Astrocyte of the hippocampus (primary cell): Measurements from ENCODE around the gene ABTB1.

Experiments used
- DNase-seq: peaks from one replicate; pipeline ENCODE4 v3.0.0; 2011; ENCODE audit warnings: low read depth, low spot score

Gene ABTB1

DNA sequence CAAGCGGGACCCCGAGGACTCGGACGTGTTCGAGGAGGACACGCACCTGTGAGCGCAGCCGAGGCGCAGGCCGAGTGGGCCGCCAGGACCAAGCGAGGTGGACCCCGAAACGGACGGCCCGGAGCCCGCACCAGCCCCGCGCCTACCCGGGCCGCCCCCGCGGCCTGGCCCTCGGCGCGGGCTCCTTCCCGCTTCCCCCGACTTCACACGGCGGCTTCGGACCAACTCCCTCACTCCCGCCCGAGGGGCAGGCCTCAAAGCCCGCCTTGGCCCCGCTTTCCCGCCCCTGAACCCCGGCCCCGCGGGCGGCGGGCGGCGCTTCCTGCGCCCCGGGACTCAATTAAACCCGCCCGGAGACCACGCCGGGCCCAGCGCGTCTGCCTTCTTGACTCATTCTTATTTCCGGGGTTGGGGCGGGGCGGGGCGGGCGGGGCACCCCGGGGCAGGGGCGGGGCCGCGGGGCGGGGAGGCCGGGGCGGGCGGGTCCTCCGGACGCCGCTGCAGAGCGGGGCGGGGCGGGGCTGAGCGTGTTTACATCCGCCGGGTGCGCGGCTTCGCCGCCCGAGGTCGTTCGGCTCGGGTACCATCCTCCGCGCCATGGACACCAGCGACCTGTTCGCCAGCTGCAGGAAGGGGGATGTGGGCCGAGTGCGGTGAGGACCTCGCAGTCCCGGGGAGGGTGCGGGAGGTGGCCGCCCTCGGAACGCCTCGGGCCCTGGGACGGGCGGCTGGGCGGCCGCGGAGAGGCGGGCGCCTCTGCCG is at the start of gene ABTB1:
ABTB1 (plus strand) TSS at position 524 of the 762 bp plus-strand sequence; CDS start at position 598, 74 bp downstream.
- DNase-seq = peak; percentile 89

DNA sequence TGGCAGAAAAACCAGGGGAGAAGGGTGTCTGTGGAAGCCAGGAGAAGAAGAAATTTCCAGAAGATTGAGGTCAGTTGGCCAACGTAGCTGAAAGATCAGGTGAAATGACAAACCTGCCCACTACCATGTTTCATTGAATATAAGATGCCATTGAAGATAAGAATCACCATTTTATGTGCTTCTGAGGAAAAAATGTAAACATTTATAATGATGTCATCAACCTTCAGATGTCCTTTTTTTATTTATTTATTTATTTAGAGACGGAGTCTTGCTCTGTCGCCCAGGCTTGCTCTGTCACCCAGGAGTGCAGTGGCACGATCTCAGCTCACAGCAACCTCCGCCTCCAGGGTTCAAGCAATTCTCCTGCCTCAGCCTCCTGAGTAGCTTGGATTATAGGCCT is 48.7 kb upstream of the ABTB1 start:
- no peak for DNase-seq

DNA sequence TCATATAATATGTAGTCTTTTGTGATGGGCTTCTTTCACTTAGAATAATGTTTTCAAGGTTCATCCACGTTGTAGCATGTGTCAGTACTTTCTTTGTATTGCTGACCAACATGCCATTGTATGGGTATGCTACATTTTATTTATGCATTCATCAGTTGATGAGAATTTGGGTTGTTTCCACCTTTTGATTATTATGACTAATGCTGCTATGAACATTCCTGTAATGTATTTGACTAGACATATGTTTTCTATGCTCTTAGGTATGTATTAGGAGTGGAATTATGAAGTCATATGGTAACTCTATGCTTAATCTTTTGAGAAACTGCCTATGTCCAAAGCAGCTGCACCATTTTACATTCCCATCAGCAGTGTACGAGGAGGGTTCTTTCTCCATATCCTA is 46.9 kb upstream of the ABTB1 start:
- no peak for DNase-seq

- no peak for DNase-seq
Measured at GRCh38 chr3:127628426-127628787, 44.3 kb upstream of the ABTB1 start.

DNA sequence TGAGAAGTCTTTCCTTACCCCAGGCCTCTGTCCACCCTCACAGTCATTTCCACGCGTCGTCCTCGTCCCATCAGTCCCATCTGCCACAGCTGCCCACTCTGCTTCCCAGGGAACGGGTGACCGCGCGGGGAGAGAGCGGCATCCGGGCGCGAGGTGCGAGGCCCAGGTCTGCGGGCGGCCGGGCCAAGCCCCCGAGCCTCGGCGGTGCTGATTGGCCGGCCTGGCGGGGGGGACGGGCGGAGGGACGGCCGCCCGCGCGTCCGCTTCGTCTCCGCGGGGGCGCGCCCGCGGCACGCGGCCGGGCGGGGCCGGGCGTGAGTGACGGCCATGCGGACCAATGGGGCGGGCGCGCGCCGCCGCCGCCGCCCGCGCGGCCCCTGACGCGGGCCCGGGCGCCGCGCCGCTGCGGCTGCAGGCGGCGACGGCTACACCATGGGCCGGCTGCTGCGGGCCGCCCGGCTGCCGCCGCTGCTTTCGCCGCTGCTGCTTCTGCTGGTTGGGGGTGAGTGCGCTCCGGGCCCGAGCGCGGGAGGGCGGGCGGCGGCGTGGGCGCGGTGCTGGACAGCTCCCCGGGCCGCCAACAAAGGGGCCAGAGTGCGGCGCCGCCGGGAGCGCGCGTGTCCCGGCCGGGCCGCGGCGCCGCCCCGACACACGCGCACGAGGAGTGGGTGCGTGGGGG is 43.8 kb upstream of the ABTB1 start, which contains the start of gene PODXL2:
PODXL2 (plus strand) TSS at position 398 of the 679 bp plus-strand sequence; CDS start at position 433, 35 bp downstream.
- peak; percentile 88 for DNase-seq

DNA sequence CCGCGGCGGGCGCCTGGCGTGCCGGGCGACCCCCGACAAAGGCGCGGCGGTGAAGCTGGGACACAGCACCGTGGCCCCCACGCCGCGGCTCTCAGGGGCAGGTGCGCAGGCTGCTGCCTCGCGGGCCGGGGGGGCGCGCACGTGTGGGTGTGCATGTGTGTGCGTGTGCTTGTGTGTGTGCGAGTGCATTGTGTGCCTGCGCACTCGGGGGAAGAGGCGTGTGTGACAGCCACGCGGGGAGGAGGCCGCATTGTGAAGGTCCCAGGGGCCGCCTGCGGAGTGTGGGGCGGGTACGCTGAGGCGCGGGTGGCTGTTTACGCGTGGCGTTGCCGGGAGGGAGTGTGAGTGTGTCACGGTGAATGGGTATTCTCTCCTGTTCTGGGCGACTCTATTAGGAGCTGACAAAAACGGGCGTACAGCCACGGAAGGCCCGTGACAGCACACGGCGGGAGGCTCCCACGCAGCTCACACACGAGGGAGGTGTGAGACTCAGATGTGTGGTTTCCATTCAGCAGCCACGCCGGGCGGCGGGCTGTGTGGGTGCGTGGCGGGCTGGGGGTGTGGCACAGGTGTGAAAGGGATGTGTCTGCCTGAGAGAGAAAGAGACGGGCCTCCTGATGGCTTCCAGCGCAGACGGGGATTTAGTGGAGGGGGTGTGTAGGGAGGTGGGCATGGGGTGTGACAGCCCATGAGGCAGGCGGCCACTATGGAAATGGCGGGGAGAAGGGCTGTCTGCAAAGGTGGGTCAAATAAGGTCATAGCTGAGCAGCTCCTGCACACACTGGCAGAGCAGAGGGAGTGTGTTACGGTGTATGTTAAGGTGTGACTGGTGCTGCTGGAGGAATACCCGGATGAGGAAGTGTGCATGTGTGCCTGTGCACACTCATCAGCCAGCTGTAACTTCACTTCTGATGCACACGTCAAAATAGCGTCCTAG is 43.0 kb upstream of the ABTB1 start:
- DNase-seq = no peak

GRCh38 chr3:127630811-127631714 is 41.7 kb upstream of the ABTB1 start:
- DNase-seq = no peak

GRCh38 chr3:127632035-127632820 is 40.5 kb upstream of the ABTB1 start:
- DNase-seq = no peak

DNA sequence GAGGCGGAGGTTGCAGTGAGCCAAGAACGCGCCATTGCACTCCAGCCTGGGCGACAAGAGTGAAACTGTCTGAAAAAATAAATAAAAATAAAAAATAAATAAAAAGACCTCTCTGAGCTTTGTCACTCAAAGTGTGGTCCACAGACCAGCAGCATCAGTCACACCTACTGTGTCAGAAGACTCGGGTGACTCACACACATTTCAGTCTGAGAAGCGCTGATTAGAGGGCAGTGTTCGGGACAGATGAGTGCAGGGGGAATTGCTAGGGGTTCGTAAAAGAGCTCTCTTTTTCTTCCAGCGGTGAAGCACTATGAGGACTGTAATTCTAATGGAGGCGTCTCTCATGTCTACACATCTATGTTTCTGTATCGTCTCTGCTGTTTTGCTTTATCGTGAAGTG is 38.1 kb upstream of the ABTB1 start:
- no peak for DNase-seq

GRCh38 chr3:127637546-127637945 is 35.2 kb upstream of the ABTB1 start:
- no peak for DNase-seq

GRCh38 chr3:127637971-127638370 is 34.8 kb upstream of the ABTB1 start:
- DNase-seq = no peak

DNA sequence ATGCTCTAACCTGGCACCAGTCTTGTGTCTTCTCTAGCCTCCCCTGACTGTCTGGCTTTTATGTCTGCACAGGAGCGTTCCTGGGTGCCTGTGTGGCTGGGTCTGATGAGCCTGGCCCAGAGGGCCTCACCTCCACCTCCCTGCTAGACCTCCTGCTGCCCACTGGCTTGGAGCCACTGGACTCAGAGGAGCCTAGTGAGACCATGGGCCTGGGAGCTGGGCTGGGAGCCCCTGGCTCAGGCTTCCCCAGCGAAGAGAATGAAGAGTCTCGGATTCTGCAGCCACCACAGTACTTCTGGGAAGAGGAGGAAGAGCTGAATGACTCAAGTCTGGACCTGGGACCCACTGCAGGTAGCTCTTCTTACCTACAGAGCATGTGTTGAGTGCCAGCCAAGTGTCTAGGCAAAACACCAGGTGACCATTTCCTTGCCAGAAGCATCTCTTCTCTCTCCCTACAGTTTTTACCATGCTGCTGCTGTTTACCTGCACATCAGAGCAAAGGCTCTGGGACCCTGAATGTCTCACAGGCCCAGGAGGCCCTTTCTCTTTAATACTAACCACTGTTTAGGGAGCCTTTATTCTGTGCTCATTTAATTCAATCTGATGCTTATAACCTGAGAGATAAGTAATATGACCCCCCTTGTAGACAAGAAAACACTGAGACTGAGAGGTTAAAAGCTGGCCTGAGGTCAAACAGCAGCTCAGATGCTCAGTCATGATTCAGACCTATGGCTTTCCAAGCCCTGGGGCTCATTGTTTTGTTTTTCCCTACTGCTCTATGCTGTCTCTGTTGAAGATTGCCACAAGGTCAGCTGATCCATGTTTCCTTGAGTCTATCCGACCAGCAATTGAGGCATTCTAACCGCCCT is 33.3 kb upstream of the ABTB1 start:
- DNase-seq = peak; percentile 65

- no peak for DNase-seq
Measured at GRCh38 chr3:127640042-127640355, 32.8 kb upstream of the ABTB1 start.

GRCh38 chr3:127644641-127645370 is 27.9 kb upstream of the ABTB1 start:
- no peak for DNase-seq

GRCh38 chr3:127645371-127646015 is 27.3 kb upstream of the ABTB1 start:
- DNase-seq = no peak

DNA sequence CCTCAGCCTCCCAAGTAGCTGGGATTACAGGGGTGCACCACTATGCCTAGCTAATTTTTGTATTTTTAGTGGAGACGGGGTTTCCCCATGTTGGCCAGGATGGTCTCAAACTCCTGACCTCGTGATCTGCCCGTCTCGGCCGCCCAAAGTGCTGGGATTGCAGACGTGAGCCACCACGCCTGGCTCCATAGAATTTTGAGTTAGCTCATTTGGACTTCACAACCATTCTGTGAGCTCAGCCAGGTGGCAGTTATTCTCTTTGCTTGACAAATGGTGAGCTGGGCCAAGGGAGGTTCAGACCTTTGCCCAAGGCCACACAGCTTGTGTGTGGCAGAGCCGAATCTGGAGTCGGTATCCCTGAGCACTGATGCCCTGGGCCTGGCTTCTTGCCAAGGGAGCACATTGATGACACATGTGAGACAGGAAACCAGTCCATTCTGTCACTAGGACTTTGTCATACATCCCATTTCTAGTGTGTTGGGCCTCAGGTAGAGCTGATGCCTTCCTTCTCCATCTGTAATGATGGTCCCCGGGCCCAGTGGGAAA is 26.2 kb upstream of the ABTB1 start:
- DNase-seq = no peak

DNA sequence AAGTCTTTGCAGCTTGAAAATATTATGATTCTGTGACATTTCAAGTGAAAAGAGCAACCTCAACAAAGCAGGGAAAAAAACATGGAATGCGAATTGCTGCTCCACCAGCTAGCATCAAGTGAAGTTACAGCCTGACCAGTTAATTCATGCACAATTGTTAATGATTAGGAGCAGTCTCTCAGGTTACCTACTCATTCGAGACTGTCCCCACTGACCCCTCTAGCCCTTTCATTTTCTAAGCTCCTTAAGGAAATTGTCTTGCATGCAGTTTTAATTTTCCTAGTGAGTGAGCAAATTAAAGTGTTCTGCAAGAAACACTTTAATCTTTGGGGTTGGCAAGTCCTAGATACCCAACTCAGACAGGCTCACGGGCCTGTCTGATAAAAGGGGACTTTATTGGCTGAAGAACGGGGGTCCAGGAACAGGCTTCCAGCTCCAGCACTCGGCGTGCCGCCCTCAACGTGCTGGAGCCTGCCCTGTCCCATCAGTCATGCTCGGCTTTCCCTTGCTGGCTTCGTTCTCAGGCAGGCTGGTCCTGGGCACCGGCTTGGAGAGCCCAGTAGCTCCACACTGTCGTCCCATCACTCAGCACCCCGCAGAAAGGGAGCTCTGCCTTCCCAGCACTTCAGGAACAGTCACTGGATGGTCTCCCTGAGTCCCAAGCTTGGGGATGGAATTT is 25.4 kb upstream of the ABTB1 start:
- DNase-seq = no peak
